CMK (cell line): ENCODE data around the gene MRPS27.

ENCODE experiments used
- DNase-seq: peaks from one replicate; pipeline ENCODE4 v3.0.0-alpha.2; 2010; ENCODE audit warnings: low read depth

The MRPS27 gene

DNA sequence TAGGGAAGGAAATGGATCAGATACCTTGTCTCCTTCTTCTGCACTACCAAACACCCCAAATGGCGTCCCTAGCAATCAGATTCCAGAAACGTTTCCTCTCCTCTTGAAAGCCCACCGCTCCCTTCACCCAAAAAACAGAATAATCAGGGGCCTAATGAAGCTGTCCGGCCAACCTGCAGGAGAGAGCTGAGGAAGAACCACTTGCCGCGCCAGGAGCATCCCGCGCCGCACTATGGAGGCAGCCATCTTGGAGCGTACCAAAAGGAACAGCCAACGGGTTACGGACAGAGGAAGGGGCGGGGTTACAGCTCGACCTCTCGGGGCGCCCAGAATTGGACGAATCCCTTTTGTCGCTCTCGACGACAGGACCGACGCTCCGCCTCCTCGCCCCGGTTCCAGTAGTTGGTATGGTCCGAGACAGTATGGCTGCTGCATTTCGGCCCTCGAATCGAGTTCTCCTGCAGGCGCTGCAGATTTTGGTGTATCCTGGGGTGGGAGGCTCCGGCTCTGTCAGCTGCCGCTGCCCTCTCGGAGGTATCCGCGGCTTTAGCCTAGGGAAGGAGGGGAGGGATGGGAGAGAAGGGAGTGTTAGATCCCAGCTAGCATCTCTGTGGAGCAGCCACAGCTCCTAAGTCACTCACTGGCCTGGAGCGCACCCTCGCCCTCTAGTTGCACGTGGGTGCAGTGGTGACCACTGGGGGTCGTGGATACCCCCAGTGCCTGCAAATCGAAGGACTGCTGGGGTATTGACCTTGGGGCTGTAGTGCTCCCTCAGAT, at the start of gene MRPS27, which contains the start of gene PTCD2:
TSS of gene MRPS27 (minus strand) at position 265 of the 777 bp plus-strand sequence. CDS start at position 246, 19 bp downstream.
TSS of gene PTCD2 (plus strand) at position 398 of the 777 bp plus-strand sequence. CDS start at position 408, 10 bp downstream.
- DNase-seq: peak; percentile 93

DNA sequence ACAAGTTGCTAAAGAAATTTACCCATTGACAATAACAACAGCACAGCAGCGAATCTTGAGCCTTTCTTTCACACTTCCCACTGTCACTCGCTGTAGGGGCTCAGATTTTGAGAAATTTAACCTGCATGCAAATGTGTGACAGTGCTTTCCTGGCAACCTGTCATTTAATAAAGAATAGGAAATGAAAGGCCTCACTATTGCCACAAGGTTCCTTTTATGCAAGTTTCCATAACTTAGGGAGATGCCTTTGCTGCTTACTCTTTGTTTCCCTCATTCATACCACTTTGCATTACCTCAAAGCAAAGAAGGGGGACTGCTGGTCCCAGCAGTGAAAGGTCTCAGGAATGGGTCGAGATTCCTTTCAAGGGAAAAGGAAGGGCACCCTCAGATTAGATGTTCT, 49.7 kb upstream of the MRPS27 start:
- DNase-seq: no peak

DNA sequence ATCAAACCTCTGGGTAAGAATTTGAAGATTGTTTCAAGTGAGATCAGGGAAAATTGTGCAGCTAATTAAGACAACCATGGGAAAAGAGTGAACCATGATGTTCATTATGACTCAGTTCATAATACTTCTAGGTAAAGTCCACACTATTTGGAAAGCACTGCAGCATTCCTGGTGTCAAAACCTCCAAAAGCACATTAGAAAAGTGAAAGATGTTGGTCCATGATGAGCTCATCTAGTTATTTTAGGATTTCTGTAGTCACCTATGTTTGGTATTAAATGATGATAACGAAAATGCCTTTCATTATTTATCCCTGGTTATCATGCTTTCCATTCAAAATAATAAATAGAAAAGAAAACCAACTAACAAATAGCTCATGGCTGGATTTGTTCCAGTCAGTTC, 49.3 kb upstream of the MRPS27 start:
- no peak for DNase-seq

DNA sequence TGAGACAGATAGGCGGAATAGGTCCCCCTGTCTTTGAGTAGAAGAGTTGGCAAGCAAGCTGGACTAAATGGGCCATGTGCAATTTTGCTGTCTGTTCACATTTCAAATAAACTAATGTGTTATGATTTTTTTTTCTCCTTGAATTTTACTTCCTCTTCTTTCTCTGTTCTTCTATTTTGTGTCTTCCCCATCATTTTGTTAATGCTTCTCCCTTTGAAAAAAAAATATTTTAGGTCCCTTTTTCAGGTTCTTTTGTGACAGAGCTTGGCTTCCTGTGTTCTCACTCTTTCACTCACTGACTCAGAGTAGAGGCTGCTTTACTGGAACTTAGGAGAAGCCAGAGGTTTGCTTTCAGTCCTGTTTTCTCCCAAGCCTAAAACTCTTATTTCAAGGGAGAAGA, 48.2 kb upstream of the MRPS27 start:
- no peak for DNase-seq

DNA sequence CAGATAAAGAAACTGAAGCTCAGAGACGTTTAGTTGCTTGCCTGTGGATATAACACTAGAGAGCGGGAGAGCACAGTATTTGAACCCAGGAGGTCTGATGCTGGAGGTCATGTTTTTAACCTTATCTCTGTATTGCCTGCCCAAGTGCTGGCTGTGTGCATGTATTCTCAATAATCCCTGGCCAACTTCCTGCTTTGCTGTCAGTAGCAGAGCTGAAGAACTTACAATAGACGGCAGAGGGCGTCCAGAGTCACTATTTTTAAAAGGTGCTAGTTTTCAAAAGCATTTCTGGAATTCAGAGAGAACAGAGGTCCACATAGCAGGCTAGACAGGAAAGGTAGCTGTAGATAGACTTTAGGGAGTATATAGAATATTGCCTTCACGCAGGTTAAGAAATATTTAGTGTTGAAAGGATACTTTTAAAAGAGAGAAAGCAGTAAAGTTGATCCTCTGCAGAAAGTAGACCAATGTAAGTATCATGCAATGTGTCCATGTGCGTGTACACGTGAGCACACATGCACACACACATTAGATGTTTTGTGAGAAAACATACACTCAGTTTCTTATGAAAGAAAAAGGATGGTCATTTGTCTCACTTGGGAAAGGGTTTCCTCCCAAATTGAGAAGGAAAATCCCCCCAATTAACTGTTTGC, 46.4 kb upstream of the MRPS27 start:
- peak; percentile 26 for DNase-seq

DNA sequence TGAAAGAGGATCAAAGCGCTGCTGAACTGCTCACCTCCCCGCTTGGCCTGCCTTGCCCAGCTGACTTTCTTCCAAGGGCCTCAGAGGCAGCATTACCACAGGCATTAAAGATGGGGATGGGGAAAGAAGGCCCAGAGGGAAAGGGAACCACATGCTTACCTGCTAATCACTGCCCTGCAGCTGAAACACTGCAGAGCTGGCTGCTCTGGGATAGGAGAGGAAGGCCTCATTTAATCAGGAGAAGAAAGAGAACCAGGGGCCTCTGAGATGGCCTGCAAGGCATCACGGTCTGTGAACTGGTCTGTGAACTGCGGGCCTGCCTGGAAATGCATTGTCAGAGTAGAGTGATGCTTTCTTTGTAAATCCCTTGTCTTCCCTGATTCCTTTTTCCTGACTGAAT, 44.9 kb upstream of the MRPS27 start:
- DNase-seq: no peak

DNA sequence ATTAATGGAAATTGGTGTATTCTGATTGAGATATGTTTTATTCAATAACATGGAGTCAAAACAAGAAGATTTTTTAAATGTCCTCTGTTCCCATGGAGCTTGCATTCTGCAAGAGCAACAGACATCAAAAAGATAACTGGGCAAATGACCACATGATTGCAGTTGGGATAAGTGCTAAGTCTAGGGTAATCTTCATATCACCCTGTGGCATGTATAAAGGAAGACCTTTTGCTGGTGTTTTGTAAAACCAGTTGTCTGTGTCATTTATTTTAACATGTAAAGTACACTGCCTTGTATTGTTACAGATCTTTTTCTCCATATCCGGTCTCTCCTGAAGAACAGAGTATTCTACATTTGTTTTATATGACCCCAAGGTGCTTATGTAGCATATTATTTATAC, 44.1 kb upstream of the MRPS27 start:
- no peak for DNase-seq

DNA sequence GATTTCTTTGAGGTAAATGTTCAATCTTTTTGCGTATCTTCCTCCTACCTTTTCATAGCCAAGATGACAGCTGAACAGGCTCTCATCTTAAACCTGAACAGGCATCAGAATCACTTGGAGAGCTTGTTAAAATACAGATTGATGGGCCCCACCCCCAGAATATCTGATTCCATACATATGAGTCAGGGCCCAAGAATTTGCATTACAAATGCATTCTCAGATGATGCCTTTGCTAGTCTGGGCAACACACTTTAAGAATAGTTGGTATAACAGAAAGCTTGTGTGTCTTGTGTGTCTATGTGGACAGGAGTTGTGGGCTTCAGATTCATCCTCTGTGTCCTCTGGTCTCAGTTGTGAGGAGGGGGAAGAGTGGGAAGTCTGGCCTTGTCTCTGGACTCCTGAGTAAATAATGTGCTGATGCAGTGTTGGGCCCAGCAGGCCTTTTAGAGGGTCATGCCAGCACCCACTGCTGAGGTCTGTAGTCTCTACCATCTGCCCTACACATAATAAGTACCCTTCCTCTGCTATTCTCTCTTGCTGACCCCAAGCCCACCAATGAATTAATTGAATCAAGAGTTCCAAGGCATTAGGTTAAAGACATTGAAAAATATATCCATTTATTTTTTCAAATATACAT, 43.2 kb upstream of the MRPS27 start:
- no peak for DNase-seq

DNA sequence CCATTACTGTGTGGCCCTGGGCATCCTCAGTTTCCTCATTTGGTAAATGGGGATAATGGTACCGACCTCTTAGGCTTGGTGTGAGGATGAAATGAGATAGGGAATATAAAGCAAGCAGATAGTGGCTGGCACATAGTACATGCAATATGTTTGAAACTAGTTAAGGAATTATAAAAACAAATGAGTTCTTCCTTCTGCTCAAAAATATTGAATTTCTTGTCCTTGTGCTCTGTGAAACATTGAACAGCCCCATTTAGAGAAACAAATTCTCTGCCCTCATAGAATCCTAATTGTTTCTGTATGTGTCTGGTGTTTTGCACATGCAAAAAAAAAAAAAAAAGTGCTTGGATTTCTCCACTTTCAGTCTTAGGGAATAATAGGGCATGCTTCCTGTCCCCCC, 39.8 kb upstream of the MRPS27 start:
- no peak for DNase-seq

DNA sequence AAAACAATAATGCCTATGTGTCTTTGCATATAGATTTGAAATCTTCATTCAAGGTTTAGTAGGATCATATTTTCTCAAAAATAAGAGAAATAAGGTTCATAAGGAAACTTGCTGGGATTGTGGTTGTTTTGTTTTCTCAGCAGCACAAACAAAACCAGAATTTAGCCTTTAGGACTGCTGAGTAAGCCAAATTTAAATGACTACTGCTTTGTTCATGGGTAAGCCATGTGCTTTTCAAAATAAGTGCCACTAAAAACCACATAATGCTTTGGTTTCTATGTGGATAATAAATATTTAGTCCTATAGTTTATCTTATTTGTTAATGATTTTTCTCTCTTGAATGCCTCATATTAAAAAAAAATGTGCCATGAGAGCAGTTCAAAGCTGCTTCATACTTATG, 38.9 kb upstream of the MRPS27 start:
- DNase-seq: no peak

DNA sequence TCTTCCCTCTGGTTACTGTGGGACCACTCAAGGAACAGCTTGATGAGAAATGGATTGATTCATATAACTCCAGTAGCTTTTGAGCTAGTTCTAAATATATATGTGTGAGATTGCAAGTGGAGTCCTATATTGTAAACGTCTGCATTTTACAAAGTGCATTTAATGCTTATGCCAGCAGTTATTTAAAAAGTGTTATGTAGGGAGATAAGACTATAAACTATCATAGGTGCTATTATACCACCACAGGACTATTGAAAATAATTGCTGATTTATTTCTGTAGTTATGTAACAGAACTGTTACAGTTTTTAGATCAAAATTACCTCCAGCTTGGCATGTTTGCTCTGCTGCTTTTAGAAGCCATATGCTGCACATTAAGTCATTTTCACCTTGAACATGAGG, 36.3 kb upstream of the MRPS27 start:
- no peak for DNase-seq

DNA sequence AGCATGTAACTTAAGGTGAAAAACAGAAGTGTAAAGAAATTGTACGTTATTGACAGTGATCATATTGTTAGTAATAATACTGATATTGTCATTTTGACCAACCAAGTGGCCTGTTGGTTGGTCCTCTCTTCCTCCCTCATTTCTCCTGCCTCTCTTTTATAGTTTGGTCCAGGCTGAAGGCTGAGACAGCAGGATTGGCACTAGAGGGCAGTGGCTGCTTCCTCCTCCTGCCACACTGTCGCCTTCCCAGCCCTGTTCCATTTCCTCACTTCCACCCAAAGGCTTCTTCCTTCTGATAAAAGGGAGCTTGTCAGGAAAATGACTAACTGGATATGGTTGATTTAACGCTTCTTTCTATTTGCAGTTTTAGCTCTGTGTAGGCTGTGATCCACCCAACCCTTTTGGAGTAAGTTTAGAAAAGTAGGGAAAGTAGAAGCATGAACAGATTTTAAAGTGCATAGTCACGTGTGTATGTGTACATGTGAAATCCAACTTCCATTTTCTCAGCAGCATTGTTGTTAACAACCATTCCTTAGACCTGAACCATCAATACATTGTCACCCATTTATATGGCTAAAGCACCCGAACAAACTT, 35.8 kb upstream of the MRPS27 start:
- no peak for DNase-seq

DNA sequence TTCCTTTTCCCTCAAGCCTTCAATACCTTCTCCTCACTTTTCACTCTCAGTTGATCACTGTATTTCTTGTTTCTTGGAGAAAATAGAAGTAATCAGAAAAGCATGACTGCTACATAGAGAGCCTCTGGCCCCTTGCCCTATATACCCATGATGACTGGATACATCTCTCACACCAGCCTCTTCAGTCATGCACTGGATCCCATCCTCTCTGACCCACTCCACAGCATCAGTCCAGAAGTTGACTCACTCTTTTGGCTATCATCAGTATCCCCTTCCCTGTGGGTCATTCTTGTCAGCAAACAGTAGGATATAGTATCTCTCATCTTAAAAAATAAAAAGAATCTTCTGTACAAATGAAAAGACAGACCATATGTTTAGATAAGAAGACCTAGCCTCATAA, 33.0 kb upstream of the MRPS27 start:
- no peak for DNase-seq

DNA sequence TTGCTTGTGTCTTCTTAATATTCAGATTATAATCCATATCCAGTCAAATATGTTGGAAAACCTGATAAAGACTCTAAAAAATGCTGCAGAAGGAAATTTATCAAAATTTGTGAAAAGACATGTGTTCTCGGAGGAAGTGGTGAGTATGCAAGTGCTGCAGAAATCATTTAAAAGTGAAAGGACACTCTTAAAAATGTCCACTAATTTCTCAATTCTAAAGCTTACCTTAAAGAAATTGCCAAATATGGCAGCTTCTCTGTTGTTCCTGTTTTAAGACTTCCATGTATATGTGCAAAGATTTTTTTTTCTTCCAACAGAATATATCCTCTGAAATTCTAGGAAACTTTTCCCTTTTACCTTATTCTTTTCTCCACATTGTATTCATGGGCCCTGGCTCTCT, 32.6 kb upstream of the MRPS27 start:
- DNase-seq: no peak

DNA sequence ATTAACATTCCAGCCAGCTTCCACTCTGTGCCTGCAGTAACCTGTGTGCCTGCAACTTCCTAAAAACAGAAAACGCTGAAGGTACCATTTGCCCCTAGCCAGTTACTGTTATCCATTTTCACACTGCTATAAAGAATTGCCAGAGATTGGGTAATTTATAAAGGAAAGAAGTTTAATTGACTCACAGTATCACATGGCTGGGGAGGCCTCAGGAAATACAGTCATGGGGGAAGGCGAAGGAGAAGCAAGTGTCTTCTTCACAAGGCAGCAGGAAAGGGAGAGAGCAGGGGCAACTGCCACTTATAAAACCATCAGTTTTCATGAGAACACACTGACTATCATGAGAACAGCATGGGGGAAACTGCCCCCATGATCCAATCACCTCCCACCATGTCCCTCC, 31.3 kb upstream of the MRPS27 start:
- no peak for DNase-seq

DNA sequence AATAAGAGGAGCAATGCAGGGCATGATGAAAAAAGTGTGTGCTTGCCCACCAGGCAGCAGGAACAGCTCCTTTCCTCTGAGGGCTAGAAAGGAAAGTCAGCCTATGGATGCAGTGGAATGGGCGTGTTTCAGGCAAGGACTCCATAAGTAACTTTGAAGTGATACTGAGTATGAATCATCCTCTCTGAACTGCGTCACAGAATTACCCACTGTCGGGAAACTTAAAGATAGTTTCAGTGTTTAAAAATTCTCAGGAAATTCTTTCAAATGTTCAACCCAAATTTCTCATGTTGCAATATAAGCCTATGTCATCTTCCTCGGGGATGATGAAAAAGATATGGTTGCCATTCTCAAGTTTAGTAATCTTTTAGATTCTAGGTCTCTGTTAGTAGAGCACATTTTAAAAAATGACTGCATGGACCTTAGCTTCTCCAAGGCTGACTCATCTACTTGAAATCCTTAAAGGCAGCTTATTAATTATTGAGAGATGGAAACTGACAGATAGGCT, 27.8 kb upstream of the MRPS27 start:
- no peak for DNase-seq

DNA sequence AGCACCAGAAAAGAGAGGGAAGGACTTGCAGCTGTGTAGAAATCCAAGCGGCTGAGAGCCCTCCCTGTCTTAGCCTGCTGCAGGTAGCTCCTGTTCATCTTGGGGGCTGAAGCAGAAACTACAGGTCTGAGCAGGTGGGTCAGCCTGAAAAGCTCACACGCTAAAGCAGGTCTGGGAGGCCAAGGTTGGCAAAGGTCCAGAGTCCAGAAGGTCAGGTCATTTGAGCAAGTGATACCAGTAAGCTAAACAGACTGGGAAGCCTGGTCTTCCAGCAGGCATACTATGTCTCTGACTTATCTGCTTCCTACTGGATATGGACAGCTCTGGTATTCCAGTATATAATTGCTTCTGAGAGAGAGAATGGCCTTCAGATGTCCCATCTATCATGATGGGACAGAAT, 26.4 kb upstream of the MRPS27 start:
- no peak for DNase-seq

DNA sequence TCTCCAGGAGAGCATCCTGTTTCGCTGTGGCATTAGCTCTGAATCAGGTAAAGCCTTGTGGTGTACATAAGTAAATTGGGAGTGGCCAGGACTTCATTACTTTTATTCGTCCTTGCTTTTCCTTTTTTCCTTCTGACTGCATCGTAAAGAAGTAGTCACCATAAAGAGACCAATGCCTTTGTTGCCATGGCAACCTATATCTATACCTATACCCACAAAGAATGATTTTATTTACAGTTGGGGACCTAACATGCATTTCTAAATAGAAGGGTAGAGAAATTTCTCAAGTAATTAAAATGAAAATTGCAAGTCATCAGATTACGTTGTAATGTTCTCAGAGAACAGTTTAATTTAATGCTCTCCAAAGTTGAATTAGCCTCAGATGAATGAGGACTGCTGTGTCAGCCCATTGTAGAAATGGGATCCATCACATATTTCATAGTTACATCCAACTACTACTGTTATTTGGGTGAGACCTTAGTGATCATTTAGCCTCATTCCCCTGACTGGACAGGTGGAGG, 18.7 kb upstream of the MRPS27 start:
- no peak for DNase-seq

DNA sequence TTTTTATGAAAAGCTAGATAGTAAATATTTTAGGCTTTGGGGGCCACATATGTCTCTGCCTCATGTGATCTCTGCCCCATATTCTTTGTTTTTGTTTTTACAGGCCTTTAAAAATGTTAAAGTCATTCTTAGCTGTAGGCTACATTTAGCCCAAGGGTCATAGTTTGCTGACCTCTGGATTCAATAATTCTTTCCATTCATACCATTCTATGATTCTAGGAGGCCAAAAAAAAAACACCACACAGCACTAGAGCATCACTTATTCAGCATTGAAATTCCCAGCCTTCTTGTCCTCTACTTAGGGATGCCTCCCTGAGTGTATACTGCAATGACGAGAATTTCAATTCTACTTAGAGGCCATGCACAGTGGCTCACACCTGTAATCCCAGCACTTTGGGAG, 17.1 kb upstream of the MRPS27 start:
- no peak for DNase-seq

DNA sequence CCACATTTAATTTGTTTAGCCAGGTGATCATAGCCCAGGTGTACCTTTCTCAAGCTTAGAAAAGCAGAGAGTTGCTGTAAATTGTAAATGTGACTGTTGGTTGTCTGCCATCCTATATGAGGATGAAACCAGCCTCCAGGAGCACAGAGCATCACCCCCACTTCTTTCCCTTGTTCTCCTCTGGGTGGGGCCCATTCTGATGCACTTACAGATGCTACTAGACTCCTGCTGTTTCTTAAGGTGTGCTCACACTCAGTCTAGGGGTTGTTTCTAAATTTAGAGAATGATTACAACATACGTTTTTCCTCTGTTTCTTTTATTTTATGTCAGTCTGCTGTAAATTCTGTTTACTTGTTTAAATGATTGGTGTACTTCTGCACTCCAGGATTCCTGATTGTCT, 10.7 kb upstream of the MRPS27 start:
- DNase-seq: no peak

DNA sequence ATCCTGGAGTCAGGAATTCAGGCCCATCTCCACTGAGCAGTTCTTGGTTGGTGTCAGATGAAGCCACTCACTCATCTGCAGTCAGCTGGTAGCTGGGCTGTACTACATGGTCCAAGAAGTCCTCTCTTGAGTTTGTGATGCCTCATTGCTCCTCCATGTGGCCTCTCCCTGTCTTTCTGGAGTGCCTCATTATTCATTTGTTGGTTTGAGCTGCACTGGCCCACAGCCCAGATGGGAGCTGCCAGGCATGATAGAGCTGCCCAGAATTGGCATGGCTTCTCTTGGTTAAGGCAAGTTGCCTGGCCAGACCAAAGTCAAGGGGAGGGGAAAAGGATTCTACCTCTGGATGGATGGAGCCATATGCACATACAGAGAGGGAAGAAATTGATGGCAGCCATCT, 8.1 kb upstream of the MRPS27 start:
- no peak for DNase-seq

DNA sequence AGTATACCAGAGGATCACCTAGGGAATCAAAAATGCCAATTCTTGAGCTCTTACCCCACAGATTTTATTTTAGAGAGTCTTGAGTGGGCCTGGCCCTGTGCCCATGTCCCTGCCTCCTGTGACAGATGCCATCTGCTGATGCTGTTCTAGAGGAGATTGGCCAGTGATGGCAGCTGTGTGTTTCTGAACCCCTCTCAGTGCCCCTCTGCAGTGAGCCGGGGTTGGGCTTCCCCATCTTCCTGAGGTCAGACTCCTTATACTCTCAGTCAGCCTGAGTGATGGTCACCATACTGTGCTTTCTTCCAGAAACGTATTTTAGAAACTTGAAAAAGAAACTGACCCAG, 6.2 kb upstream of the MRPS27 start:
- no peak for DNase-seq
